GM12891 (cell line): ENCODE measurements around the gene GALR3.
"Not testable (repeated sequence)": the region's sequence is repeated elsewhere in the genome, so short reads cannot be mapped to it uniquely, and the experiment has no call there.

Source experiments
- DNase-seq: peaks from one replicate; pipeline ENCODE4 v3.0.0; 2011; ENCODE audit warnings: low spot score; ENCODE audit not compliant: insufficient read length
- FAIRE-seq: peaks from 2 replicates; lab custom pipeline; 2011; peaks lifted over from hg19 to GRCh38; lab: Jason Lieb, UNC
- PAX5 ChIP-seq: IDR thresholded peaks from 2 replicates; pipeline ENCODE4 v1.6.1; 2011; ENCODE audit warnings: low read length, moderate library complexity, mild to moderate bottlenecking; ENCODE audit not compliant: insufficient read depth, severe bottlenecking
- POLR2A ChIP-seq: IDR thresholded peaks from 2 replicates; pipeline ENCODE4 v1.6.1; 2011; ENCODE audit warnings: low read depth, low read length, control low read depth
- POLR2AphosphoS5 ChIP-seq: IDR thresholded peaks from 2 replicates; pipeline ENCODE4 v1.6.1; 2011; ENCODE audit warnings: low read depth, low read length, control low read depth
- POU2F2 ChIP-seq: IDR thresholded peaks from 2 replicates; pipeline ENCODE4 v1.6.1; 2011; ENCODE audit warnings: low read depth, mild to moderate bottlenecking, control low read depth, low read length, moderate library complexity
- SPI1 ChIP-seq: IDR thresholded peaks from 2 replicates; pipeline ENCODE4 v1.6.1; 2011; ENCODE audit warnings: low read depth, low read length, control low read depth
- TAF1 ChIP-seq: IDR thresholded peaks from 2 replicates; pipeline ENCODE4 v1.6.1; 2011; ENCODE audit warnings: low read depth, low read length, control low read depth

Gene GALR3

DNA sequence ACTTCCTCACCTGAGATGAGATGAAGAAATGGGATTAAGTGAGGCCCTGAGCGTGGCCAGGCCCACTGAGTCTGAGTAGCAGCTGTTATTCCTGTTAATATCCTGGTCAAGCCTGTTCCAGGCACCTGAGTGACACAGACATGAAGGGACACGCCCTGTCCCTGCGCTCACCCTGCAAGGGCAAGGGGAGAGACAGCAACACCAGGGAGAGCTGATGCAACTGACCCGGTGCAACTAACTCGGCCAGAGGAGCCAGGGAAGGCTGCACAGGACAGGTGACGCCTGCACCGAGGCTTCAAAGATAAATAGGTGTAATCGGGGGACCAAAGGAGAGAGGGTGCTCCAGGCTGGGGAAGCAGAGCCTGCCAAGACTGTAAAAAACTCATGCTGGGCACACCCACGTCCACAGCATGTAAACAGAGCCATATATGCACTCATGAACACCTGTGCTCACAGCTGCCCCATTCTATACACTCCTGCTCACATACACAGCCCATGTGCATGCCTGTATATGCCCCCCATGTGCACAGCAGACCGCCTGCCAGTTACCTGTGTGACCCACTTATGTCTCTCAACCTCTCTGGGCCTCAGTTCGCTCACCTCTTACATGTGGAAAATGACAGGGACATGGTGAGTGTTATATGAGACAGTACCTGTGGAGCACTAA is 38.2 kb upstream of the GALR3 start:
- no peak for TF ChIP-seq POU2F2
- no peak for TF ChIP-seq POLR2AphosphoS5
- DNase-seq (no peak), FAIRE-seq (no peak)

DNA sequence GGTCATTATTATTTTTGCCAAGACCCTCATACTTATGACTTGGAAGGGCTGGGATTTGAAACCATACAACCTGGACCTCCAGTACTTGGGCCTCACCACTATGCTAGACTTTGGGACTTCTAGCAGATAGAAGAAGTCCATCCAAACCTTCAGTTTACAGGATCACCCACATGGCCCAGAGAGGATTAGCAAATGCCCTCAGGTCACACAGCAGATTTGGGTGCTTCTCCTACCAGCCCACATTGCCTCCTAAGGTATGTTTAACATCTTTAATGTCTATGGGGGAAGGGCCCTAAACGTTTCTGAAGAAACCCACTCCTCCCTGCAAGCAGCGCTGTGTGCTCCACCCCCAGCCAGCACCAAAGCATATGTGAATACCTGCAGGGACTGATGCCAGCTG is 32.9 kb upstream of the GALR3 start:
- no peak for TF ChIP-seq SPI1
- no peak for TF ChIP-seq PAX5
- TF ChIP-seq POLR2AphosphoS5 = no peak
- TF ChIP-seq POU2F2 = no peak
- no peak for TF ChIP-seq TAF1
- TF ChIP-seq POLR2A = no peak
- DNase-seq = no peak
- FAIRE-seq = no peak

GRCh38 chr22:37792494-37792893 is 30.7 kb upstream of the GALR3 start:
- no peak for DNase-seq
- FAIRE-seq = no peak
- no peak for TF ChIP-seq POLR2AphosphoS5

DNA sequence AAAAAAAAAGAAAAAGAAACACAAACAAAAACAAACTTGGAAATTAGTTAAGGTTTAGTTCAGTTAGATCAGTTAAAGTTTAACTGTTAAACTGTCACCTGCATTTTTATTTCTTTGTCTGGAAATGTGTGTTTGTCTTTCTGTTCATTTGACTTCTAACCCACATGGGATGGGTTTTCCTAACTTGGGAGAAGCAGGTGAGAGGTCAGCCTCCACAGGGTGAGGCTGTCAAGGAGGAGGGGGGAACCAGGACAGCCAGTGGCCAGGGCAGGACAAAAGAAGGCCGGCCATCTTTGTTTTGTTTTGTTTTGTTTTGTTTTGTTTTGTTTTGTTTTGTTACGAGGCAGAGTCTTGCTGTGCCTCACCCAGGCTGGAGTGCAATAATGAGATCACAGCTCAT is 28.8 kb upstream of the GALR3 start:
- FAIRE-seq (no peak), DNase-seq (no peak)
- TF ChIP-seq SPI1 = no peak
- no peak for TF ChIP-seq POLR2AphosphoS5
- no peak for TF ChIP-seq POLR2A
- no peak for TF ChIP-seq PAX5
- TF ChIP-seq TAF1 = no peak
- no peak for TF ChIP-seq POU2F2

DNA sequence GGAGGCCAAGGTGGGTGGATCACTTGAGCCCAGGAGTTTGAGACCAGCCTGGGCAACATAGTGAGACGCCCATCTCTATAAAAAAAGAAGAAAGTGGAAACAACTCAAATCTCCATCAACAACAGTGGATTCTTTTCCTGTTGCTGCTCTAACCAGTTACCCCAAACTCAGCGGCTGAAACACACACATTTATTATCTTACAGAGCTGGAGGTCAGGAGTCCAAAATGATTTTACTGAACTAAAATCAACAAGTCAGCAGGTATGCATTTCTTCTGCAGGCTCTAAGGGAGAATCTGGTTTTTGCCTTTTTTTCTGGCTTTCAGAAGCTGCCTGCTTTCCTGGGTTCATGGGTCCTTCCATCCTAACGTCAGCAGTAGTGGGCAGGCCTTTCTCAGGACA is 27.1 kb upstream of the GALR3 start:
- FAIRE-seq (no peak), DNase-seq (no peak)
- TF ChIP-seq SPI1 (no peak), POLR2A (no peak), TAF1 (no peak), POU2F2 (no peak), POLR2AphosphoS5 (no peak), PAX5 (no peak)

DNA sequence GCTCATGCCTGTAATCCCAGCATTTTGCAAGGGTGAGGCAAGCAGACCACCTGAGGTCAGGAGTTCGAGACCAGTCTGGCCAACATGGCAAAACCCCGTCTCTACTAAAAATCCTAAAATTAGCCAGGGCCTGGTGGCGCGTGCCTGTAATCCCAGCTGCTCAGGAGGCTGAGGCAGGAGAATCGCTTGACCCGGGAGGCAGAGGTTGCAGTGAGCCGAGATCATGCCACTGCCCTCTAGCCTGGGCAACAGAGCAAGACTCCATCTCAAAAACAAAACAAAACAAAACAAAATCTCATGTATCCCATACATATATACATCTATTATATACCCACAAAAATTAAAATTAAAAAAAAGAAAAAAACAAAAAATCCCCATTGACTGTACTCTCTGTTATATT is 25.9 kb upstream of the GALR3 start:
- not testable (repeated sequence) for FAIRE-seq, DNase-seq

- TF ChIP-seq POLR2AphosphoS5 (no peak), POLR2A (no peak), TAF1 (no peak), SPI1 (no peak), PAX5 (no peak), POU2F2 (no peak)
- DNase-seq = no peak
- FAIRE-seq = peak; percentile 63
These were observed 25.2 kb upstream of the GALR3 start for GRCh38 chr22:37797874-37798500.

- not testable (repeated sequence) for FAIRE-seq, DNase-seq
These were observed 23.2 kb upstream of the GALR3 start for GRCh38 chr22:37799979-37800378.

GRCh38 chr22:37801946-37802309 is 21.3 kb upstream of the GALR3 start:
- no peak for TF ChIP-seq PAX5
- no peak for TF ChIP-seq POLR2A
- TF ChIP-seq SPI1 = no peak
- TF ChIP-seq POLR2AphosphoS5 = no peak
- no peak for TF ChIP-seq POU2F2
- no peak for TF ChIP-seq TAF1
- DNase-seq (no peak), FAIRE-seq (no peak)

DNA sequence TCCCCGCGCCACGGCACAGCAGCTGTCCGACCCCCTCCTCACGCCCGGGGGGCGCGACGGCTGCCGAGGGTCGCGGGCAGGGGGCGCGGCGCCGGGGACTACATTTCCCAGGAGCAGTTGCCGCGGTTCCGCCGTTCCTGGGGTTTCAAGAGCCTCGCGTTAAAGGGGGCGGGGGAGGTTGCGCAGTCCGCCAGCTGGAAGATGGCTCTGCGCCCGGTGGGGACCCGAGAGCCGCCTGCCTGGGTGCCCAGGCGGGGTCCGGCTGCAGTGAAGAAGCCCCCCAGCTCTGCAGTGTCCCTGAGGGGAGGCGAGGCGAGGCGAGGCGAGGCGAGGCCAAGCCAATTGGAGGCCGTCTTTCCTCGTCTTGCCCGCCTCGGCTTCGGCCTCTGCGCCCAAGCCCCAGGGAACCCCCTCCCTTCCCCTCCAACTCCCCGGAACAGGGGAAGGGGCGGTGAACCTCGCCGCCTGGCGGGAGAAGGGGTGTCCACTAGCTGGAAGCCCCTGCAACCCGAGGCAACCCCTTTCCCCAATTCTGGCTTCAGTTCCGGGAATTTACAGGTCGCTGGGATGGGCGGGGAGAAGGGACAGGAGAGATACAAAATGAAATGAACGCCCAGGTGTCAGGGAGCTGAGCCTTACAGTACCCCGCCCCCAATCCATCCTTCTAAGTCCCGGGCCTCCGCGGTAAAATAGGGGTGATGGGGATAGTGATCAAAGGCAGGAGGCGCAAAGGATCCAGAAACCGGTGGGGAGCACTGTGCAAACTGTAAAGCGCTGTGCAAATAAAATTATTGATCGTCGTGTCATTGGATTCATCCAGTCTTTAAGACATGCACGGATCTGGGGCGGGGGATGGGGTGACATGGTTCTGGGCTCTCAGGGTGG is 20.6 kb upstream of the GALR3 start:
- DNase-seq (no peak), FAIRE-seq (no peak)
- TF ChIP-seq POLR2AphosphoS5 (no peak), TAF1 (no peak), POLR2A (no peak), SPI1 (no peak), PAX5 (no peak), POU2F2 (no peak)

GRCh38 chr22:37803195-37803638 is 20.0 kb upstream of the GALR3 start:
- no peak for TF ChIP-seq POLR2AphosphoS5
- no peak for TF ChIP-seq SPI1
- TF ChIP-seq PAX5 = no peak
- TF ChIP-seq TAF1 = no peak
- no peak for TF ChIP-seq POU2F2
- FAIRE-seq (no peak), DNase-seq (no peak)
